GM23248 (cell line): ENCODE results near the gene GALNT16. TPM values are rescaled to one million over a fixed set of nuclear protein-coding genes. Genes with fewer than 3 reads are reported as not detected.

Source experiments
- DNase-seq: peaks from one replicate; pipeline ENCODE4 v3.0.0-alpha.2; 2015
- H2AFZ ChIP-seq: fragments of 200-600 bp; sonication (generic); 2 replicates; pipeline ENCODE4 v1.6.1; 2016; ENCODE audit warnings: antibody characterized with exemption
- H3F3A ChIP-seq: fragments of 200-600 bp; sonication (generic); 2 replicates; pipeline ENCODE4 v1.6.1; 2016; ENCODE audit warnings: mild to moderate bottlenecking, antibody characterized with exemption, mixed run types; ENCODE audit not compliant: insufficient read depth
- H3K27ac ChIP-seq: fragments of 200-600 bp; sonication (generic); 2 replicates; pipeline ENCODE4 v1.5.1; 2016; ENCODE audit warnings: mild to moderate bottlenecking
- H3K27me3 ChIP-seq: fragments of 200-600 bp; sonication (generic); replicated peaks from 2 replicates; pipeline ENCODE4 v1.6.1; 2016; ENCODE audit warnings: mild to moderate bottlenecking; ENCODE audit not compliant: insufficient read depth
- H3K36me3 ChIP-seq: fragments of 200-600 bp; sonication (generic); 2 replicates; pipeline ENCODE4 v1.6.1; 2016; ENCODE audit warnings: low read depth, mild to moderate bottlenecking
- H3K4me1 ChIP-seq: fragments of 200-600 bp; sonication (generic); 2 replicates; pipeline ENCODE4 v1.6.1; 2016; ENCODE audit warnings: mild to moderate bottlenecking; ENCODE audit not compliant: insufficient read depth
- H3K4me2 ChIP-seq: fragments of 200-600 bp; sonication (generic); one replicate; pipeline ENCODE4 v1.6.1; 2016; ENCODE audit warnings: mild to moderate bottlenecking; ENCODE audit not compliant: unreplicated experiment
- H3K4me3 ChIP-seq: fragments of 200-600 bp; sonication (generic); 2 replicates; pipeline ENCODE4 v1.5.1; 2016; ENCODE audit warnings: mild to moderate bottlenecking
- H3K79me2 ChIP-seq: fragments of 200-600 bp; sonication (generic); 2 replicates; pipeline ENCODE4 v1.6.1; 2016; ENCODE audit warnings: mild to moderate bottlenecking; ENCODE audit not compliant: insufficient read depth
- H3K9ac ChIP-seq: fragments of 200-600 bp; sonication (generic); 2 replicates; pipeline ENCODE4 v1.6.1; 2016; ENCODE audit warnings: mild to moderate bottlenecking
- H3K9me2 ChIP-seq: fragments of 200-600 bp; sonication (generic); 2 replicates; pipeline ENCODE4 v1.6.1; 2016; ENCODE audit warnings: mixed run types, mild to moderate bottlenecking, moderate library complexity; ENCODE audit not compliant: insufficient read depth
- H3K9me3 ChIP-seq: fragments of 200-600 bp; sonication (generic); one replicate; pipeline ENCODE4 v1.6.1; 2017; ENCODE audit warnings: low read depth
- H4K20me1 ChIP-seq: fragments of 200-600 bp; sonication (generic); 2 replicates; pipeline ENCODE4 v1.6.0; 2016; ENCODE audit not compliant: insufficient read depth
- EZH2 ChIP-seq: fragments of 200-600 bp; sonication (generic); IDR thresholded peaks from 2 replicates; pipeline ENCODE4 v1.6.1; 2018; ENCODE audit warnings: antibody characterized with exemption, mild to moderate bottlenecking; ENCODE audit not compliant: insufficient read depth, poor library complexity, severe bottlenecking
- EZH2phosphoT487 ChIP-seq: fragments of 200-600 bp; sonication (generic); IDR thresholded peaks from 2 replicates; pipeline ENCODE4 v1.6.1; 2018; ENCODE audit warnings: antibody characterized with exemption, moderate library complexity, mild to moderate bottlenecking, low read depth; ENCODE audit not compliant: insufficient read depth
- WGBS, 2 experiments: methylation state at CpG; one replicate each; pipeline ENCODE4 v1.1.6; 2015 to 2017; ENCODE audit warnings: low lambda C conversion rate in 2 of 2, low coverage in 1 of 2; ENCODE audit errors: missing lambda C conversion rate in 2 of 2; 5-methylcytosine and 5-hydroxymethylcytosine counted together
- in situ Hi-C: fragments of 300-500 bp; cut with MboI; formaldehyde crosslinking; loops from 2 replicates; pipeline ENCODE4 v1.15.0; 2020
- polyA plus RNA-seq: library from polyadenylated mRNA; unstranded; fragments of >200 nt; fragmentation: Nextera tagmentation; extraction: Ambion mirVana; gene quantifications from 2 replicates; pipeline ENCODE4 v1.2.1, GENCODE V29; 2016
- total RNA-seq: library from RNA; depleted of rRNA; stranded (reverse); fragments of >200 nt; shearing (Covaris generic); gene quantifications from 2 replicates; pipeline ENCODE4 v1.2.3, GENCODE V29; 2014

The GALNT16 gene
- total and polyA plus RNA-seq, 2 experiments from 2014 or later, result 0.59 to 1.4 TPM

GRCh38 chr14:69345402-69345801, 85.4 kb downstream of the GALNT16 start:
- no peak overlapping the region for H3K4me2 ChIP-seq
- no peaks in the 10 kb centered on the region for H3K27me3 ChIP-seq
- no peaks in the 10 kb centered on the region for H3K9me3 ChIP-seq
- no peak for DNase-seq
- no peaks in the 10 kb centered on the region for H3K4me1 ChIP-seq
- H4K20me1 ChIP-seq, result no peaks in the 10 kb centered on the region
- WGBS, 2 experiments, result 49 to 58% methylated on average over 4 of the region's 4 CpGs
- H3K9me2 ChIP-seq, result no peaks in the 10 kb centered on the region
- in situ Hi-C loops, result no loop called here
- TF ChIP-seq EZH2, result no peak
- no peak for TF ChIP-seq EZH2phosphoT487
- no peaks in the 10 kb centered on the region for H3F3A ChIP-seq
- no peak overlapping the region for H2AFZ ChIP-seq
- H3K79me2 ChIP-seq, result no peaks in the 10 kb centered on the region
- H3K27ac ChIP-seq, result no peak overlapping the region
- no peaks in the 10 kb centered on the region for H3K36me3 ChIP-seq
- no peak overlapping the region for H3K4me3 ChIP-seq
- H3K9ac ChIP-seq, result no peak overlapping the region

DNA sequence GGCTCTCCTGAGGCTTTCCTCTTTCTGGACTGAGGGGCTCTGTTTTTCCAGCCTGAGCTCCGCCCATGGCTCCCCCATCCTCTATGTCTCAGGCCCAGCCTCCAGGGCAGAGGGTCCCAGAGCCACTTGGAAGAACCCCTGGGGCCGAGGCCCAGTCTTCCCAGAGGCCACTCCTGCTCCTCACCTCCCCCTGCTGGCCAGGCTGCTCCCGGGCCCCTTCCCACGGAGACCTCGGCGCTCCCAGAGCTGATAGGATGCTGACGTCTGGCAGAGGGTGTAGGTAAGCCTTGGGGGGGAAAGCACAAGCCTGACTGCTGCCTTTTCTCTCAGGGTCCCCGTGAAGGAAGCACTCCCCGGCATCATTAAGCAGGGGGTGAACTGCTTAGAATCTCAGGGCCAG, 86.8 kb downstream of the GALNT16 start:
- Histone ChIP-seq H3K36me3 (no peaks in the 10 kb centered on the region), H3K9ac (no peak overlapping the region), H3K4me2 (no peak overlapping the region), H3K9me3 (no peaks in the 10 kb centered on the region), H3K4me1 (no peaks in the 10 kb centered on the region), H3K27me3 (no peaks in the 10 kb centered on the region), H2AFZ (no peak overlapping the region), H3K4me3 (no peak overlapping the region), H4K20me1 (no peaks in the 10 kb centered on the region), H3K9me2 (no peaks in the 10 kb centered on the region), H3K79me2 (no peaks in the 10 kb centered on the region), H3F3A (no peaks in the 10 kb centered on the region), H3K27ac (no peak overlapping the region)
- DNase-seq, result peak; percentile 32
- TF ChIP-seq EZH2 (no peak), EZH2phosphoT487 (no peak)
- 33 to 42% methylated on average over 9 of the region's 9 CpGs for WGBS, 2 experiments
- in situ Hi-C loops, result no loop called here

DNA sequence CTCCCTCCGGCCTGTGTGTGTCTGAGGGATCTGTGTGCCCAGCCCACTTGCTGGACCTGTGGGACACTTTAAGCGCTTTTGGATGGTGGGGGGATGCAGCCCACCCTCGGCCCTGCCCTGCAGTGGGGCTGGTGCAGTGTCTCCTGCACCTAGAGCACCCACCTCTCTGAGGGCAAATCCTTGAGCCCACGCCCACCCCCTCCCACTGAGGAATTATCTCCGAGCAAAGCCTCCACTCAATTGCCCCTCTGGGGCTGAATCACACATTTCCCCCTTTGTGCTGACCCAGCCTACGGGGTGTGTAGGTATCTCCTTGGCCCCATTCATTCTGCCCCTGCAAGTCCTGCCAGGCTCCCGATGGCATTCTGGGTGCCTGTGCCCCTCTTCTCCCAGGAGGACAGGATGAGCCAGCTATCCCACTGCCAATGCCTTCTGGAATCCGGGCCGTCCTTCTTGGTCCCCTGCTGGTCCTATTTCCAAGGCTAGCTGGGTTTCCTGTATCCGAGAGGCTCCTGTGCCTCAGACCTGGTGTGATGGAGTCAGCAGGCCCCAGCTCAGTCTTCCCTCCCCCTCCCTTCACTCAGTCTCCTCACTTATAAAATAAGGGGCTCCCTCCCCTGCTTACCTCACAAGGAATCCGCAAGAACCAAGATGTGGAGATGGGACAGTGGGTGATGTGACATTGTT, 89.3 kb downstream of the GALNT16 start:
- no peak overlapping the region for H3K27ac ChIP-seq
- no peak overlapping the region for H3K4me2 ChIP-seq
- H3F3A ChIP-seq, result no peaks in the 10 kb centered on the region
- H3K27me3 ChIP-seq, result no peaks in the 10 kb centered on the region
- no peaks in the 10 kb centered on the region for H3K79me2 ChIP-seq
- no peak overlapping the region for H3K4me3 ChIP-seq
- H4K20me1 ChIP-seq, result no peaks in the 10 kb centered on the region
- no peaks in the 10 kb centered on the region for H3K36me3 ChIP-seq
- 82 to 84% methylated on average over 11 of the region's 11 CpGs for WGBS, 2 experiments
- in situ Hi-C loops, result no loop called here
- no peaks in the 10 kb centered on the region for H3K9me2 ChIP-seq
- no peaks in the 10 kb centered on the region for H3K4me1 ChIP-seq
- no peak for DNase-seq
- no peak overlapping the region for H2AFZ ChIP-seq
- no peaks in the 10 kb centered on the region for H3K9me3 ChIP-seq
- no peak for TF ChIP-seq EZH2phosphoT487
- no peak for TF ChIP-seq EZH2
- H3K9ac ChIP-seq, result no peak overlapping the region

DNA sequence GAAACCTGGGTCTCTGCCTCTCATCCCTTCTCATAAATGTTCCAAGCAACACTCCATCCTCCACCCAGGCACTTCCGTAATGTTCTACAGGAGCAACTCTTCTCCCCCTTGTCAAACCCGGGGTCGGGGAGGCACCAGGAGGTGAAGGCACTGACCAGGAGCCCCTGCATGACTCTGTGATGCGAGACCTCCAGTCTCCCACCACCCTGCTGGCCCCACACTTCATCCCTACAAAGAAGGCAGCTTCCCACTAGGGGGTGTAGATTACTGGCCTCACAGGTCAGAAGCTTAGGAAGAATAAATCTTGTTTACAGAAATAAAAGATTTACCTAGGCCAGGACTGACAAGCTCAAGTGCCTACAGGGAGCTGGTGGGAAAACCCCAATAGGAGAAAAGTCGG, 90.9 kb downstream of the GALNT16 start:
- no peak for DNase-seq
- H3K4me2 ChIP-seq, result no peak overlapping the region
- no peaks in the 10 kb centered on the region for H3K79me2 ChIP-seq
- 73 to 81% methylated on average over 5 of the region's 5 CpGs for WGBS, 2 experiments
- no peak for TF ChIP-seq EZH2
- in situ Hi-C loops, result no loop called here
- no peaks in the 10 kb centered on the region for H4K20me1 ChIP-seq
- no peak overlapping the region for H3K27ac ChIP-seq
- H3K9me3 ChIP-seq, result no peaks in the 10 kb centered on the region
- peaks cover 7% of the 10 kb centered on the region for H3K4me1 ChIP-seq
- H3K27me3 ChIP-seq, result no peaks in the 10 kb centered on the region
- no peak overlapping the region for H2AFZ ChIP-seq
- no peak overlapping the region for H3K4me3 ChIP-seq
- H3K9ac ChIP-seq, result no peak overlapping the region
- 0 out of 2 replicates have a peak, but pooled peaks cover 4% of the 10 kb centered on the region for H3F3A ChIP-seq
- no peaks in the 10 kb centered on the region for H3K9me2 ChIP-seq
- H3K36me3 ChIP-seq, result no peaks in the 10 kb centered on the region
